SK-N-SH (cell line): ENCODE data around the gene PLIN1. TPM values are rescaled to one million over a fixed set of nuclear protein-coding genes. Genes with fewer than 3 reads are reported as not detected.

Source experiments
- CTCF ChIA-PET: fragments of 300-600, 350-600 bp; formaldehyde crosslinking; extraction: SDS; loops from one replicate; lab custom pipeline; 2021; lab: Yijun Ruan, JAX
- POLR2A ChIA-PET: fragments of 350-600 bp; sonication (Branson Sonifier 250); formaldehyde crosslinking; extraction: SDS; loops from one replicate; lab custom pipeline; 2020; ENCODE audit warnings: antibody characterized with exemption, inconsistent platforms; lab: Yijun Ruan, JAX
- DNase-seq: peaks from one replicate; pipeline ENCODE4 v3.0.0; 2012
- H2AFZ ChIP-seq: fragments of 200-600 bp; sonication (generic); 2 replicates; pipeline ENCODE4 v1.8.1; 2016; ENCODE audit warnings: antibody characterized with exemption, mild to moderate bottlenecking, low read depth
- H3F3A ChIP-seq: fragments of 200-600 bp; sonication (generic); replicated peaks from 2 replicates; pipeline ENCODE3; 2016; ENCODE audit warnings: antibody characterized with exemption, mild to moderate bottlenecking; ENCODE audit not compliant: insufficient read depth
- H3K27ac ChIP-seq, 2 experiments: fragments of 200-500 bp in 1 of 2; fragments of 200-600 bp in 1 of 2; sonication (Bioruptor generic) in 1 of 2; sonication (generic), shearing (Covaris generic) in 1 of 2; 2 replicates each; pipeline versions ENCODE4 v1.5.1 to v1.6.1; 2014 to 2016; ENCODE audit warnings: low read depth in 2 of 2, inconsistent platforms in 1 of 2, low read length in 1 of 2, mild to moderate bottlenecking in 1 of 2, mixed read lengths in 1 of 2
- H3K27me3 ChIP-seq: fragments of 200-600 bp; sonication (generic), shearing (Covaris generic); 2 replicates; pipeline ENCODE4 v1.6.1; 2016; ENCODE audit warnings: mixed run types; ENCODE audit not compliant: insufficient read depth
- H3K36me3 ChIP-seq, 2 experiments: fragments of 200-500 bp in 1 of 2; fragments of 200-600 bp in 1 of 2; sonication (Bioruptor generic) in 1 of 2; sonication (generic) in 1 of 2; replicated peaks in 1 of 2; 2 replicates each; pipeline versions ENCODE3 to v1.5.1; 2014 to 2016; ENCODE audit warnings: low read length in 1 of 2, mild to moderate bottlenecking in 1 of 2; ENCODE audit not compliant: insufficient read depth in 2 of 2, control insufficient read depth in 1 of 2
- H3K4me1 ChIP-seq, 2 experiments: fragments of 200-500 bp in 1 of 2; fragments of 200-600 bp in 1 of 2; sonication (Bioruptor generic) in 1 of 2; sonication (generic), shearing (Covaris generic) in 1 of 2; 2 replicates each; pipeline versions ENCODE4 v1.5.1 to v1.6.1; 2014 to 2016; ENCODE audit warnings: low read depth in 1 of 2, low read length in 1 of 2, mixed run types in 1 of 2; ENCODE audit not compliant: insufficient read depth in 2 of 2, control insufficient read depth in 1 of 2
- H3K4me2 ChIP-seq: fragments of 200-600 bp; sonication (generic), shearing (Covaris generic); 2 replicates; pipeline ENCODE4 v1.6.1; 2017; ENCODE audit warnings: mixed run types
- H3K4me3 ChIP-seq, 2 experiments: fragments of 200-500 bp in 1 of 2; fragments of 200-600 bp in 1 of 2; sonication (Bioruptor generic) in 1 of 2; sonication (generic), shearing (Covaris generic) in 1 of 2; 2 replicates each; pipeline versions ENCODE4 v1.5.1 to v1.8.1; 2014 to 2016; ENCODE audit warnings: low read depth in 2 of 2, inconsistent platforms in 1 of 2, low read length in 1 of 2, mild to moderate bottlenecking in 1 of 2, mixed read lengths in 1 of 2, moderate library complexity in 1 of 2
- H3K79me2 ChIP-seq: fragments of 200-600 bp; sonication (generic); 2 replicates; pipeline ENCODE4 v1.8.1; 2017; ENCODE audit warnings: mild to moderate bottlenecking; ENCODE audit not compliant: insufficient read depth
- H3K9ac ChIP-seq: fragments of 200-600 bp; sonication (generic); 2 replicates; pipeline ENCODE4 v1.6.1; 2017; ENCODE audit warnings: mixed run types
- H3K9me2 ChIP-seq: fragments of 200-600 bp; sonication (generic); 2 replicates; pipeline ENCODE4 v1.6.1; 2017; ENCODE audit warnings: mixed run types
- H3K9me3 ChIP-seq: fragments of 200-600 bp; sonication (generic); 2 replicates; pipeline ENCODE4 v1.6.1; 2017; ENCODE audit warnings: mixed run types, mild to moderate bottlenecking, moderate library complexity
- H4K20me1 ChIP-seq: fragments of 200-600 bp; sonication (generic); 2 replicates; pipeline ENCODE4 v1.6.1; 2017; ENCODE audit warnings: mild to moderate bottlenecking, mixed run types; ENCODE audit not compliant: insufficient read depth
- EP300 ChIP-seq, 2 experiments: IDR thresholded peaks; 2 replicates each; pipeline versions ENCODE4 v1.4.0 to v1.6.1; 2012; ENCODE audit warnings: borderline replicate concordance in 1 of 2, low read depth in 1 of 2, low read length in 1 of 2
- FOSL2 ChIP-seq: IDR thresholded peaks from 2 replicates; pipeline ENCODE4 v1.4.0; 2012; ENCODE audit warnings: low read depth, mild to moderate bottlenecking, moderate library complexity, borderline replicate concordance
- FOXM1 ChIP-seq: IDR thresholded peaks from 2 replicates; pipeline ENCODE4 v1.4.0; 2012; ENCODE audit warnings: low read depth, mild to moderate bottlenecking
- GATA2 ChIP-seq: sonication (generic); formaldehyde crosslinking; IDR thresholded peaks from 2 replicates; pipeline ENCODE4 v1.5.0; 2020; ENCODE audit warnings: mild to moderate bottlenecking, missing genetic modification reagents
- JUND ChIP-seq: IDR thresholded peaks from 2 replicates; pipeline ENCODE4 v1.4.0; 2012
- MEF2A ChIP-seq: IDR thresholded peaks from 2 replicates; pipeline ENCODE4 v1.4.0; 2012; ENCODE audit warnings: low read depth, borderline replicate concordance
- MXI1 ChIP-seq: IDR thresholded peaks from 2 replicates; pipeline ENCODE4 v1.6.1; 2012; ENCODE audit warnings: mild to moderate bottlenecking, low read depth, low read length, improper control_type of control experiment
- RFX5 ChIP-seq: IDR thresholded peaks from 2 replicates; pipeline ENCODE4 v1.6.1; 2012; ENCODE audit warnings: mild to moderate bottlenecking, improper control_type of control experiment, low read length
- SMC3 ChIP-seq: IDR thresholded peaks from 2 replicates; pipeline ENCODE4 v1.6.1; 2012; ENCODE audit warnings: low read depth, low read length, improper control_type of control experiment
- TAF1 ChIP-seq: IDR thresholded peaks from 2 replicates; pipeline ENCODE4 v1.6.1; 2012; ENCODE audit warnings: low read depth, mild to moderate bottlenecking, low read length, moderate library complexity, borderline replicate concordance
- TCF12 ChIP-seq: IDR thresholded peaks from 2 replicates; pipeline ENCODE4 v1.4.0; 2012
- WGBS: methylation state at CpG from one replicate; pipeline ENCODE4 v1.1.6; 2017; ENCODE audit warnings: low lambda C conversion rate; 5-methylcytosine and 5-hydroxymethylcytosine counted together
- polyA plus RNA-seq, 3 experiments: library from polyadenylated mRNA; depleted of rRNA; stranded (reverse); fragments of >200 nt; gene quantifications; 2 replicates each; pipeline ENCODE4 v1.2.3, GENCODE V29; 2012
- TF ChIP-seq, protein P1 (sequence below): IDR thresholded peaks from 2 replicates; pipeline ENCODE4; 2012
- TF ChIP-seq, protein P2 (sequence below): fragments of 150-350 bp; IDR thresholded peaks from 2 replicates; pipeline ENCODE4 v1.6.1; 2016; ENCODE audit warnings: mild to moderate bottlenecking, low read depth, low read length
- TF ChIP-seq, protein P3 (sequence below): IDR thresholded peaks from 2 replicates; pipeline ENCODE4 v1.4.0; 2012; ENCODE audit warnings: low read depth
- TF ChIP-seq, protein P4 (sequence below): fragments of 200-600 bp; sonication (generic); IDR thresholded peaks from 2 replicates; pipeline ENCODE4 v1.6.1; 2017; ENCODE audit warnings: antibody characterized with exemption, mild to moderate bottlenecking, moderate library complexity

PLIN1 gene
- polyA plus RNA-seq, 1 of the 3 experiments (the other 2 are of a cell fraction) = 0.08 TPM

DNA sequence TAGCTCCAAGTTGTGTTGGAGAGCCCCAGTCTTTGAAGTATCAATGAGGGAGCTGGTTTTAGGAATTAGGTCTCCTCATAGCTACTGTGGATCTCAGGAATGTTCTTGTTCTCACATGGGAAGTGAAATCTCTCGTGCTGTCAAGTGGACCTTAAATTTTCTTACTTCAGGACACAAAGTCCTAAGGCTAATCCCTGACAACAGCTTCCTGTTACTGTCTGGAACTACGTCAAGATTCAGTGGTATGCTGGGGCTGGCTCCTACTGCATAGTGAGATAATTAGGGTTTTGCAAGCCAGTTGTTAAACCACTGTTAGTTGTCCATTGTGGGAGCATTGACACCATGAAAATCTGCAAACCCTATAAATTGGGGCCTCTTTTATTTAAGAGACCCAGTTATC is 49.1 kb upstream of the PLIN1 start:
- H3K4me1 ChIP-seq = no peaks in the 10 kb centered on the region
- peaks cover 10% of the 10 kb centered on the region; the same call in 1 of the 2 replicates for H3K9me3 ChIP-seq
- 46% methylated on average over 2 of the region's 2 CpGs for WGBS
- no peak overlapping the region for H3K27ac ChIP-seq
- ChIA-PET POLR2A (no interaction called here), CTCF (interaction anchor here (1.2 to 2.1 kb wide), 3 partner anchors 12 to 147 kb away, joined by 6 to 11 read pairs (median 6); no protein-coding TSS in a partner anchor)
- H2AFZ ChIP-seq = no peak overlapping the region
- no peak overlapping the region for H3K4me2 ChIP-seq
- H3K4me3 ChIP-seq = no peak overlapping the region
- no peaks in the 10 kb centered on the region for H3K36me3 ChIP-seq
- peaks cover 14% of the 10 kb centered on the region for H3K27me3 ChIP-seq
- no peak for DNase-seq
- no peaks in the 10 kb centered on the region for H4K20me1 ChIP-seq
- no peaks in the 10 kb centered on the region for H3F3A ChIP-seq
- H3K79me2 ChIP-seq = no peaks in the 10 kb centered on the region
- no peaks in the 10 kb centered on the region for H3K9me2 ChIP-seq
- H3K9ac ChIP-seq = no peak overlapping the region
- TF ChIP-seq RFX5 (no peak), TAF1 (no peak)

DNA sequence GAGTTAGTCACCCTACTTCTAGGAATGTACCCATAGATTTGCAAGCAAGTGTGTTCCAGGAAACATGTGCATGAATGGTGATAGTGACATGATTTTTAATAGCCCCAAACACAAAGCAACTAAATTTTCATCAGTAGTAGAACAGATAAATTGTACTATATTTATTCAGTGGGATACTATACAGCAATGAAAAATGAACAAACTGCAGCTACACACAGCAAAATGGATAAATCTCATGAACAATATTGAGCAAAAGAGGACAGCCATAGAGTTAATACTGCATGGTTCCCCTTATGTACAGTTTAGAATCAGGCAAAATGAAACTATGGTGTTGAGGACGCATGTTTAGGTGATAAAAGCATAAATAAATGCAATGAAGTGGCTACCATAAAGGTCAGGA is 45.9 kb upstream of the PLIN1 start:
- ChIA-PET POLR2A (no interaction called here), CTCF (interaction anchor here (0.6 to 1.2 kb wide), 2 partner anchors 15 to 25 kb away, joined by 3 to 4 read pairs; no protein-coding TSS in a partner anchor)
- TF ChIP-seq, protein P1, sequence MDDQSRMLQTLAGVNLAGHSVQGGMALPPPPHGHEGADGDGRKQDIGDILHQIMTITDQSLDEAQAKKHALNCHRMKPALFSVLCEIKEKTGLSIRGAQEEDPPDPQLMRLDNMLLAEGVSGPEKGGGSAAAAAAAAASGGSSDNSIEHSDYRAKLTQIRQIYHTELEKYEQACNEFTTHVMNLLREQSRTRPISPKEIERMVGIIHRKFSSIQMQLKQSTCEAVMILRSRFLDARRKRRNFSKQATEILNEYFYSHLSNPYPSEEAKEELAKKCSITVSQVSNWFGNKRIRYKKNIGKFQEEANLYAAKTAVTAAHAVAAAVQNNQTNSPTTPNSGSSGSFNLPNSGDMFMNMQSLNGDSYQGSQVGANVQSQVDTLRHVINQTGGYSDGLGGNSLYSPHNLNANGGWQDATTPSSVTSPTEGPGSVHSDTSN = no peak
- no peak for TF ChIP-seq FOXM1
- no peak for TF ChIP-seq MXI1
- TF ChIP-seq EP300 (IDR thresholded peaks at IDR 0.05; ENCODE audit: borderline replicate concordance in 1 of 2, low read depth in 1 of 2, low read length in 1 of 2) = no peak
- TF ChIP-seq, protein P2, sequence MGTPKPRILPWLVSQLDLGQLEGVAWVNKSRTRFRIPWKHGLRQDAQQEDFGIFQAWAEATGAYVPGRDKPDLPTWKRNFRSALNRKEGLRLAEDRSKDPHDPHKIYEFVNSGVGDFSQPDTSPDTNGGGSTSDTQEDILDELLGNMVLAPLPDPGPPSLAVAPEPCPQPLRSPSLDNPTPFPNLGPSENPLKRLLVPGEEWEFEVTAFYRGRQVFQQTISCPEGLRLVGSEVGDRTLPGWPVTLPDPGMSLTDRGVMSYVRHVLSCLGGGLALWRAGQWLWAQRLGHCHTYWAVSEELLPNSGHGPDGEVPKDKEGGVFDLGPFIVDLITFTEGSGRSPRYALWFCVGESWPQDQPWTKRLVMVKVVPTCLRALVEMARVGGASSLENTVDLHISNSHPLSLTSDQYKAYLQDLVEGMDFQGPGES = no peak
- TF ChIP-seq, protein P3, sequence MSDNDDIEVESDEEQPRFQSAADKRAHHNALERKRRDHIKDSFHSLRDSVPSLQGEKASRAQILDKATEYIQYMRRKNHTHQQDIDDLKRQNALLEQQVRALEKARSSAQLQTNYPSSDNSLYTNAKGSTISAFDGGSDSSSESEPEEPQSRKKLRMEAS = no peak
- TF ChIP-seq, protein P4, sequence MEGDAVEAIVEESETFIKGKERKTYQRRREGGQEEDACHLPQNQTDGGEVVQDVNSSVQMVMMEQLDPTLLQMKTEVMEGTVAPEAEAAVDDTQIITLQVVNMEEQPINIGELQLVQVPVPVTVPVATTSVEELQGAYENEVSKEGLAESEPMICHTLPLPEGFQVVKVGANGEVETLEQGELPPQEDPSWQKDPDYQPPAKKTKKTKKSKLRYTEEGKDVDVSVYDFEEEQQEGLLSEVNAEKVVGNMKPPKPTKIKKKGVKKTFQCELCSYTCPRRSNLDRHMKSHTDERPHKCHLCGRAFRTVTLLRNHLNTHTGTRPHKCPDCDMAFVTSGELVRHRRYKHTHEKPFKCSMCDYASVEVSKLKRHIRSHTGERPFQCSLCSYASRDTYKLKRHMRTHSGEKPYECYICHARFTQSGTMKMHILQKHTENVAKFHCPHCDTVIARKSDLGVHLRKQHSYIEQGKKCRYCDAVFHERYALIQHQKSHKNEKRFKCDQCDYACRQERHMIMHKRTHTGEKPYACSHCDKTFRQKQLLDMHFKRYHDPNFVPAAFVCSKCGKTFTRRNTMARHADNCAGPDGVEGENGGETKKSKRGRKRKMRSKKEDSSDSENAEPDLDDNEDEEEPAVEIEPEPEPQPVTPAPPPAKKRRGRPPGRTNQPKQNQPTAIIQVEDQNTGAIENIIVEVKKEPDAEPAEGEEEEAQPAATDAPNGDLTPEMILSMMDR = no peak
- no peak for TF ChIP-seq MEF2A
- no peak for TF ChIP-seq JUND
- TF ChIP-seq SMC3 = no peak
- no peak for TF ChIP-seq FOSL2
- no peak for TF ChIP-seq GATA2
- TF ChIP-seq TCF12 = no peak
- no peaks in the 10 kb centered on the region for H3F3A ChIP-seq
- no peaks in the 10 kb centered on the region for H3K9me2 ChIP-seq
- H3K4me3 ChIP-seq = no peak overlapping the region
- WGBS = 65% methylated on average over 1 of the region's 1 CpG
- no peaks in the 10 kb centered on the region for H3K79me2 ChIP-seq
- H3K9me3 ChIP-seq = peaks cover 10% of the 10 kb centered on the region; the same call in 1 of the 2 replicates
- H4K20me1 ChIP-seq = no peaks in the 10 kb centered on the region
- DNase-seq = no peak
- H3K27ac ChIP-seq = no peak overlapping the region
- no peak overlapping the region for H3K9ac ChIP-seq
- H3K27me3 ChIP-seq = peaks cover 7% of the 10 kb centered on the region; the same call in 1 of the 2 replicates
- no peak overlapping the region for H3K4me2 ChIP-seq
- no peaks in the 10 kb centered on the region for H3K36me3 ChIP-seq
- no peaks in the 10 kb centered on the region for H3K4me1 ChIP-seq
- H2AFZ ChIP-seq = no peak overlapping the region
